ENCODE results near the gene TP53AIP1. TPM values are rescaled to one million over a fixed set of nuclear protein-coding genes. Genes with fewer than 3 reads are reported as not detected.

TP53AIP1 gene
- total RNA-seq, 1 donor from 2014 or later: 0.24 TPM

- H3K9me3 Mint-ChIP-seq: peaks cover 5% of the 10 kb centered on the region
- no peak for TF ChIP-seq CTCF (conservative IDR thresholded peaks at IDR 0.05)
- DNase-seq (ENCODE audit: extremely low spot score, unreplicated experiment): no peak
- no peak overlapping the region for H3K4me3 Mint-ChIP-seq
- peaks cover 38% of the 10 kb centered on the region for H3K4me1 Mint-ChIP-seq (ENCODE audit: unreplicated experiment)
- H3K36me3 Mint-ChIP-seq: no peaks in the 10 kb centered on the region
- peaks cover 39% of the 10 kb centered on the region for H3K27me3 Mint-ChIP-seq
- no peak overlapping the region for H3K27ac Mint-ChIP-seq
Observed at GRCh38 chr11:128931066-128931465, 11.6 kb downstream of the TP53AIP1 start.

- Mint-ChIP-seq H3K9me3 (peaks cover 5% of the 10 kb centered on the region), H3K27me3 (peaks cover 44% of the 10 kb centered on the region), H3K36me3 (no peaks in the 10 kb centered on the region), H3K4me3 (peak overlapping the region; percentile 61), H3K27ac (peak overlapping the region; percentile 79), H3K4me1 (ENCODE audit: unreplicated experiment) (peaks cover 38% of the 10 kb centered on the region)
- TF ChIP-seq CTCF (conservative IDR thresholded peaks at IDR 0.05): no peak
- no peak for DNase-seq (ENCODE audit: extremely low spot score, unreplicated experiment)
Observed at GRCh38 chr11:128929991-128930390, 12.7 kb downstream of the TP53AIP1 start.

GRCh38 chr11:128929468-128929867, 13.2 kb downstream of the TP53AIP1 start:
- peaks cover 44% of the 10 kb centered on the region for H3K27me3 Mint-ChIP-seq
- H3K4me3 Mint-ChIP-seq: peak overlapping the region; percentile 61
- H3K36me3 Mint-ChIP-seq: no peaks in the 10 kb centered on the region
- H3K9me3 Mint-ChIP-seq: peaks cover 5% of the 10 kb centered on the region
- TF ChIP-seq CTCF (conservative IDR thresholded peaks at IDR 0.05): no peak
- peaks cover 37% of the 10 kb centered on the region for H3K4me1 Mint-ChIP-seq (ENCODE audit: unreplicated experiment)
- DNase-seq (ENCODE audit: extremely low spot score, unreplicated experiment): no peak
- no peak overlapping the region for H3K27ac Mint-ChIP-seq

- Mint-ChIP-seq H3K4me1 (ENCODE audit: unreplicated experiment) (peaks cover 26% of the 10 kb centered on the region), H3K9me3 (no peaks in the 10 kb centered on the region), H3K36me3 (no peaks in the 10 kb centered on the region), H3K27ac (peak overlapping the region; percentile 1), H3K4me3 (no peak overlapping the region), H3K27me3 (peaks cover 44% of the 10 kb centered on the region)
- no peak for TF ChIP-seq CTCF (conservative IDR thresholded peaks at IDR 0.05)
- DNase-seq (ENCODE audit: extremely low spot score, unreplicated experiment): no peak
Observed at GRCh38 chr11:128928400-128928799, 14.3 kb downstream of the TP53AIP1 start.

GRCh38 chr11:128927683-128928336, 14.9 kb downstream of the TP53AIP1 start:
- Mint-ChIP-seq H3K27ac (no peak overlapping the region), H3K4me1 (ENCODE audit: unreplicated experiment) (peaks cover 26% of the 10 kb centered on the region), H3K4me3 (no peak overlapping the region), H3K9me3 (no peaks in the 10 kb centered on the region), H3K36me3 (no peaks in the 10 kb centered on the region), H3K27me3 (peaks cover 44% of the 10 kb centered on the region)
- no peak for TF ChIP-seq CTCF (conservative IDR thresholded peaks at IDR 0.05)
- DNase-seq (ENCODE audit: extremely low spot score, unreplicated experiment): no peak
